Head of caudate nucleus (tissue), 42 donors: ENCODE measurements around the gene RNASEH2B.

Source experiments
- DNase-seq, 42 donors: peaks; one replicate each; pipeline versions ENCODE4 v3.0.0 to v3.0.0-alpha.2; 2020 to 2021; ENCODE audit warnings: mixed read lengths in 7 of 42
- intact Hi-C: fragments of 100-400 bp; cut with DNase I; formaldehyde crosslinking; loops from one replicate; pipeline ENCODE4 v1.15.0; 2022

The RNASEH2B gene, protein sequence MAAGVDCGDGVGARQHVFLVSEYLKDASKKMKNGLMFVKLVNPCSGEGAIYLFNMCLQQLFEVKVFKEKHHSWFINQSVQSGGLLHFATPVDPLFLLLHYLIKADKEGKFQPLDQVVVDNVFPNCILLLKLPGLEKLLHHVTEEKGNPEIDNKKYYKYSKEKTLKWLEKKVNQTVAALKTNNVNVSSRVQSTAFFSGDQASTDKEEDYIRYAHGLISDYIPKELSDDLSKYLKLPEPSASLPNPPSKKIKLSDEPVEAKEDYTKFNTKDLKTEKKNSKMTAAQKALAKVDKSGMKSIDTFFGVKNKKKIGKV

DNA sequence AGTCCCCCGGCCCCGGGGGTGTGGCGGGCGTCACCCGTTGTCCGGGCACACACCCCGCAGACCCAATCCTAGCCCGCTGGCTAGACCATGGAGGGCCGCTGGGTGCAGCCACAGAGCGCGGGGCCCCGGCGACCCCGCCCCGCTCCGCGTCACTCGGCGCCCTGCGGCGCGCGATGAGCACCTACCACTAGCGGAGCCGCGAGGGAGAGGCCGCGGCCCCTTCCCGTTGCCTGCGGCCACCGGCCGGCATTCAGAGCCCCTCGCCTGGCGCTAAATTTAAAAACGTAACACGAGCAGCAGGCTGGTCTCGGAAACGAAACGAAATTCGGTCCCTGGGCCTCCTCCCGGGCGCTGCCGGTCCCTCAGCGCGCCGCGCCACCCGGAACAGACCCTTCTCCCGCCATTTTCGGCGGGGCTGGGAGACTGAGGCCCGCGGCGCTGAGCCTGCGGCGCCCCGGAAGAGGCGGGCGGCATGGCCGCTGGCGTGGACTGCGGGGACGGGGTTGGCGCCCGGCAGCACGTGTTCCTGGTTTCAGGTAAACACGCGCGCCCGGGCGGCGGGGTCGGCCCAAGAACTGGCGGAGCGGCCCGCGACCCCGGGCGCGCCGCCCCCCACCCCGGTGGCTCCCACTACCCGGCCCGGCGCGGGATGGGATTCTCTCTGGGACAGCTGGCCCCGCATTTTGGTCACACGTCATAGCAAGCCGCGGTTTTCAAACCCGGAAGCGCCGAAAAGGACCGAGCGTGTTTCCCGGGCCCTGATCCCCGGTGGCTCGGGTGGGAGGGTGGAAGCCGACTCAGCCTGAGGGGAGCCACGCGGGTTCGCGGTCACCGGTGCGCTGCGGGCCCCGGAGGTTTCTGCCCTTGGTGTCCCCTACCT, at the start of gene RNASEH2B:
Gene RNASEH2B, plus strand, starts transcription at position 187 of the 880 bp plus-strand sequence. Its CDS starts 286 bp downstream, at position 473.
- peak; percentile 27 to 80 (median 66) for DNase-seq
- intact Hi-C loops: loop anchor here (5.0 to 10.0 kb wide), 3 partner anchors 828 to 1118 kb away; partner anchors contain the start of gene KPNA3

DNA sequence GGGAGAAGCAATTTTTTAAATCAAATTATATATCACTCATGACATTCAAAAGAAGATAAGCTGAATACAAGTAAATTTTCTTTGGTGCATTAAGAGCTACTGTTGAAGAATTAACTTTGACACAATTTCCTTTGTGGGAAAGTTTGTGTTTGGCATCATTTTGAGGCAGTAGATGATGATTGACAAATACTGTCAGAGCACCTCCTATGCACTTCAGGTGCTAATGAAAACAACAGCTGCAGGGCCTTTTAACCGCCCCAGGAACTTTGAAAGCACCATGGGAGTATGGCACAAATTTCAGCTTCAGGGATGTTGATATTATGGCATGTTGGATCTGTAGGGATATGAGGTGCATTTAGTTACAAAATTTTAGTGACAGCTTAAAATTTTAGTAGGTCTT, 45.1 kb upstream of the RNASEH2B start:
- intact Hi-C loops: no loop called here
- no peak for DNase-seq

DNA sequence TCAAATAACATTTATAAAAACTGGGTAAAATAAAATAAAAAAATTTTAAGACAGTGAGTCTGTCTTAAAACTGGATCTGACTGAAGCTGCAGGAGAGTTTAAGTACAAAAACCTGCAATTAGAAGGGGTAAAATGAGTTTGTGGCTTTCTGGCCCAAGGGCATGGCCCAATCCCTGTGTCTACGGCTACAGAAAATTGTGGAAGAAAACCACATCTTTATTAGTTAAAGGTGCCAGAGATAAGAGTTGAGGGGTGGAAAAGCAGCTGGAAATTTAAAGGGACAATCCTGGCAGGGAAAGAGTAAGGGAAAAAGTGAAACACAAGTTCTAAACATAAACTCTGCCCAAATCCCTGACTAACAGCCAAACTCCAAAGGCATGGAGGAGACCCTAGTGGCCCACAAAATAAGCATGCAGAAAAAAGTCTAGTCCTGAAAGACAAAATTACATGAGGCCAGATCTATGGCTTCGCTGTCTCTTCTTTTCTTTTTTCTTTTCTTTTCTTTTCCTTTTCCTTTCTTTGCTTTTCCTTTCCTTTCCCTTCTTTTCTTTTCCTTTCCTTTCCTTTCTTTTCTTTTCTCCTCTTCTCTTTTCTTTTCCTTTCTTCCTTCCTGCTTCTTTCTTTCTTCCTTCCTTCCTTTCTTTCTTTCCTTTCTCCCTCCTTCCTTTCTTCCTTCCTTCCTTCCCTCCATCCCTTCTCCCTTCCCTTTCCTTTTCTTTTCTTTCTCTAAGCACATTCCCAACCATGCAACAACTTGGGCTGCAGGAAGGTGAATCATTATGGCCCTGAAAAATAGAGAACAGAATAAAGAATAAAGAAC, 42.6 kb upstream of the RNASEH2B start:
- intact Hi-C loops: no loop called here
- DNase-seq: no peak

DNA sequence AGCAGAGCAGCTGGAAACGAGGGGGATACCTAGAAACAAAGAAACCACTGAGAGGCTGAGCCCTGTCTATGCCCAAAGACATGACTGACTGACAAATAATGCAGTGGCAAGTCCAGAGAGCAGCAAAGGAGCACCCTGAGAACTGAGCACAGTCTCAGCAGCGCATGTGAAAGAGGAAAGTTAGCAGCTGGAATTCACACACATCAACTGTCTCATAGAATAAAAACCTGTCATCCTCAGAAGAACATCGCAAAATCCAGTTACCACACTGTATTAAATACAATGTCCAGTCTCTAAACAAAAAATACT, 42.0 kb upstream of the RNASEH2B start:
- intact Hi-C loops: no loop called here
- no peak for DNase-seq

DNA sequence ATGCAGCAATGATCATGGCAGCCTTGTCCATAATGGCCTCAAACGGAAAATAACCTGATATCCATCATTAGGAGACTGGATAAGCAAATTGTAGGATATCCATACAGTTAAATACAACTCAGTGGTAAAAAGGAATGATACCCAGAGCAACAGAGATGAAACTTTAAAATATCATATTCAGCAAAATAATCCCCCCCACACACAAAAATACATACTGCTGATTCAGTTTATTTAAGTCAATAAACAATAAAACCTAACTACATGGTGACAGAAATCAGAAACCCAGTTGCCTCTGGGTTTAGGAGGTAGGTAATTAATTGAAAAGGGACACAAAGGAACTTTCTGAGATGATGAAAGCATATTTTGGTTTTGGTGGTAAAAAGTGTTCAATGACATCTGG, 38.2 kb upstream of the RNASEH2B start:
- no peak for DNase-seq
- intact Hi-C loops: no loop called here

DNA sequence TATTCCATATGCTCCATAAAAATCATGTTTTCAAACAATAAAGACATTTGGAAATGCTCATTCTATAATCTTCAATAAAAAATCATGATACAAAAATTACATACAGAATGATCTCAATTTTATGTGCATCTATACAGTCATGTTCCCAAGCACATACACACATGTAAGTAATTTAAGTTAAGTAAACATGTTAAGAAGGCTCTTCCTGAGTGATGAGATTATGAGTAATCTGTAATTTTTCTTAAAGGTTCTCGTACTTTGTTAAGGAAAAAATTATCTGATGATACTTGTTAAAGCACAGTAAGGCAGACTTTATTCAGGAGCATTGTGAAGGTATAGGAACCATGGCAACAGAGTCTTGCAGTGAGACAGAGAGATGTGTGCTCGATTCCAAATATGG, 36.1 kb upstream of the RNASEH2B start:
- DNase-seq: no peak
- intact Hi-C loops: no loop called here

DNA sequence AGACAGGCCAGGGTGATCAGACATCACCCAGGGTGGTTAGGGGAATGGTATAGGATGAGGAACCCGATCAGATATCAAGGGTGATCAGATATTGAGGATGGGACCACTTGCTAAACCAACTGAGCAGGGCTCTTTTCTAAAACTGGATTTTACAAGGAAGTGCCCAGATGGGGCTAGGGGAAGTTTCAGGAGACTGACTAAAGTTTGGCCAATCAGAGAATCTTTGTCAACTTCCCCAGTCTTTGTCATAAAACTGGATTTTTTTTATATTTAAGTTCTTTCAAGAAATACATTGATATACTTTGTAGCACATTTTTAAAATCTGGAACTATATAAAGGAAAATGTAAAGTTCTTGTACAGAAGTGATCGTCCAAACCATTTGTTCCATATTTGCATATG, 35.6 kb upstream of the RNASEH2B start:
- intact Hi-C loops: no loop called here
- DNase-seq: no peak

DNA sequence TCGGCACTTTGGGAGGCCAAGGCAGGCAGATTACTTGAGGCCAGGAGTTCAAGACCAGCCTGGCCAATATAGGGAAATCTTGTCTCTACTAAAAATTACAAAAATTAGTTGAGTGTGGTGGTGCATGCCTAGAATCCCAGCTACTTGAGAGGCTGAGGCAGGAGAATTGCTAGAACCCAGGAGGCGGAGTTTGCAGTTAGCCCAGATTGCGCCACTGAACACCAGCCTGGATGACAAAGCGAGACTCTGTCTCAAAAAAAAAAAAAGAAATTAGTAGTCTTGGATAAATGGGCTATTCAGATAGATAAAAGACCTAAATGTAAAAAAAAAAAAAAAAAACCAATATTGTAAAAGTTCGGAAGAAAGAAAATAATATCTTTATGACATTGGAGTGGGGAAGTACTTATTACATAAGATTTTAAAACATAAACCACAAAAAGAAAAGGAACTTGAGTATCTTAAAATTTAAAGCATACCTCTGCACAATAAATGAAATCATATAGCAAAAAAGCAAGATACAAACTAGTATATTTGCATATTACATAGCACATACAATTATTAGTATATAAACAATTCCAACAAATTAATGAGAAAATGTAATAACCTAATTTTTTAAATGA, 26.7 kb upstream of the RNASEH2B start:
- DNase-seq: no peak
- intact Hi-C loops: no loop called here

DNA sequence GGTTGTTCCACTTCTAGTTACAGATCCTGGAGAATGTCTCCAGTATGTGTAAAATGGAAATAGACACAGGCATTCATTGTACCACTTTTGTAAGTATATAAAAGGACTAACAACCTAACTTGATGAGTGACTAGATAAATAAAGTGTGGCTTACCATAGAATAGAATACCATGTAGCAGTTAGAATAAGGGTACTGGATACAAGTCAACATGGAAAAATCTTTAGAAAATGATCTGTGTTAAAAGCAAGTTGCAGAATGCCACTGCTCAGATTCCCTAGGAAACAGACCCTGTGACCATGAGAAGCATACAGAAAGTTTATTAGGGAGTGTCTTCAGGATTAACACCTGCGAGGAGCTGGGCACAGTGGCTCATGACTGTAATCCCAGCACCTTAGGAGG, 25.9 kb upstream of the RNASEH2B start:
- DNase-seq: no peak
- intact Hi-C loops: no loop called here

DNA sequence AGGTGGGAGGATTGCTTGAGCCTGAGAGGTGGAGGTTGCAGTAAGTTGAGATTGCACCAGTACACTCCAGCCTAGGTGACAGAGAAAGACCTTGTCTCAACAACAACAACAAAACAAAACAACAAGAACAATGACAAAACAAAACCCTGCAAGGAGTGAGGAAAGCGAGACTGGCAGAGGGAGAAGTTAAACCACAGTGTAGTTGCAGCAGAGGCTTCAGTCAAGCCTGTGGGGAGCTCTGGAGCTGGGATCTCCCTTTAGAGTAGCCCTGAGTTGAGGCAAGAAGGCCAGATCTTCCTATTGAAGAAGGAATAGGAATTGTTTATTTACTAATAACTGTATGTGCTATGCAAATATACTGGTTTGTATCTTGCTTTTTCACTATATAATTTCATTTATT, 25.3 kb upstream of the RNASEH2B start:
- intact Hi-C loops: no loop called here
- no peak for DNase-seq

DNA sequence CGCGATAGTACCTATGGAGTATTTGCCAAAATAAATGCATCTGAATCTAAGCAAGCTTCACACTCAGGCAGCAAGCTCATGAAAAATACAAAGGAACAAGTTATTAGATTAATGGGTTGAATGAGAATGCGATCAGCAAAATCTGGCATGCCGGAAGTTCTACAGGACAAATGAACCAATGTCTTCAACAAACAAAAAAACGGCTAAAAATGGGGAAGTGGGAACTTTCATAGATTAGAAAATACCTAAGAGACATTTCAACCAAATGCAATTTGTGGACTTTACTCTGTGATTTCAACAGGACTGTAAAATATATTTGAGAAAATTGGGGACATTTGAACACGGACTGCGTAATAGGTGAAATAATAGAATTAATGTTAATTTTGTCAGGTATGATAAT, 22.4 kb upstream of the RNASEH2B start:
- DNase-seq: no peak
- intact Hi-C loops: no loop called here

DNA sequence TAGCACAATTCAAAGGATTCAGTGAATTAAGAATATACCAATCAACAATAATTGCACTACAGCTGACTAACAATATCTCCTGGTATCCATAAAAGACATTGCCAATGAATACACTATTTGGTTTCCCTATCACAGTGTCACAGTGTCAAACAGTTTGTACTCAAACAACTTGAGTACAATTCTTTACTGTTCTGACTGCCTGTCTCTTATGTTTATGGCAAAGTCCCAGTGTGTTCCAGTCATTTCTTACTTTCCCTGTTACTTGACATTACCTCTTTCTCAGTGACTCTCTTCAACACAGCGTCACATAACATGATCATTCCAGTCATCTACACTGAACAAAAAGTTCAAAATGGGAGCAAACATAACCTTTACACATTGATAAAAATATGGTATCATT, 21.2 kb upstream of the RNASEH2B start:
- no peak for DNase-seq
- intact Hi-C loops: no loop called here

DNA sequence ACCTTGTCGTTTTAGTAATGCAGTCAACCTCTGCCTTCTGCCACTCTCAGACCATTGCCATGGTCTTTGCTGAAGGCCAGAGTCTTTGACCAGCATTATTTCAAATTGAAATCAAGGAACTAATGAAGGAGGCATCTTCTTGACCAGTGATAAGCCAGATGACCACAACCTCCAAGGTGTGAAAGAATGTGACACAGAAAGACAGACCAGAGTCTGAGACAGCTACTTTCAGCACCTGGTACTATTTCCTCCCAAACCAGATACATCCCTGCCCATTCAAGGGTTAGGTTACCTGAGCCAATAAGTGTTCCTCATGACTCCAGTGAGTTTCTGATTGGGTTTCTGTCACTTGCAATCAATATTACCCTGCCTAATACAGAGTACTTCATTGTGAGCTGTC, 20.3 kb upstream of the RNASEH2B start:
- no peak for DNase-seq
- intact Hi-C loops: no loop called here

DNA sequence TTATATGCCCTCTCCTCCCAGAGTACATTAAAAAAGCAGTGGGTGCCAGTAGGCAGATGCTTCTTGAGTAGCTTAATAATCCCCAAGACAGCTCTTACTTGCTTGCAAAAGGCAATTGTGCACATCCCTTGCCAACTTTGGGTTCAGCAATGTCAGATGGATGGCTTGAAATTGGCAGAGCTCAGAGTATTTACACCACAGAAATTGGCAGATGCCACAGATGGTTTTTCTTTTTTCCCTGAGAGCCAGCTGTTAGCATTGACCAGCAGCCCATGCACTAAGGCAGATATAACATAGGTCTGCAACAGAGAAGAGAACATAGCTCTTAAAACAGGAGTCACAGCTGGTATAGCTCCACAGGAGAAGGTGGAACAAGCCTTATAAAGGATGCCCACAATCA, 18.4 kb upstream of the RNASEH2B start:
- intact Hi-C loops: no loop called here

DNA sequence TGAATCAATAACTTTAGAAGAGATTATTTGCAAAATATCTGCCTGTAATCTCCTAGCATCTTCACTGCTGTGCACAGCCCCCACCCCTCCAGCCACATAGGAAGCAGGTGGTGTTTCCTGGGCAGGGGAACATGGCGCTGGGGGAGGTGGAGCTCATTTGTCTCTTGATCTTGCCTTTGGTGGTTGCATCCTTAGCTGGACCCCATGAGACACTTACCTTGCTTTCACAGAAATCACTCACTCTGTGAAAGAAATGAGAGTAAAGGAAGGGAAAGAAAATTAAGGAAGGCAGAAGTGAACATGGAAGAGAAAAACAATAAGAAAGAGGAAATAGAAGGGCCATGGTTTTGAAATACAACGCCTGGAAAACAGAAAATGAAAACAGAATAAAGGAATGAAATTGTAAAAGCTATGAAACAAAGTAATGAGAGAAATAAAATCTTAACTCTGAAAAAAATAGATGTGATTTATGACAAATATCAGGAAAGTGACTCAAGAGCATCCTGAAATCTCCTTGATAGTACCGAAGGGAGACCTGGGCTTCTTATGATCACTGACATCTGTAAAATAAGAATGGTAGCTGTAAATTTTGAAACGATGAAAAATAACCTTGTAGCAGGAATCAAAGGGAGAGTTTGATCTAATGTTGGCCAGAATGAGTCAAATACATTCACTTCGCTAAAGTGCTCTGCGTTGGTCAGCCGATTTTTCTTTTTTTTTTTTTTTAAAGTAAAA, 17.2 kb upstream of the RNASEH2B start:
- intact Hi-C loops: no loop called here

More for the DNA sequence above, 18.4 kb upstream of the RNASEH2B start:
- DNase-seq: no peak

DNA sequence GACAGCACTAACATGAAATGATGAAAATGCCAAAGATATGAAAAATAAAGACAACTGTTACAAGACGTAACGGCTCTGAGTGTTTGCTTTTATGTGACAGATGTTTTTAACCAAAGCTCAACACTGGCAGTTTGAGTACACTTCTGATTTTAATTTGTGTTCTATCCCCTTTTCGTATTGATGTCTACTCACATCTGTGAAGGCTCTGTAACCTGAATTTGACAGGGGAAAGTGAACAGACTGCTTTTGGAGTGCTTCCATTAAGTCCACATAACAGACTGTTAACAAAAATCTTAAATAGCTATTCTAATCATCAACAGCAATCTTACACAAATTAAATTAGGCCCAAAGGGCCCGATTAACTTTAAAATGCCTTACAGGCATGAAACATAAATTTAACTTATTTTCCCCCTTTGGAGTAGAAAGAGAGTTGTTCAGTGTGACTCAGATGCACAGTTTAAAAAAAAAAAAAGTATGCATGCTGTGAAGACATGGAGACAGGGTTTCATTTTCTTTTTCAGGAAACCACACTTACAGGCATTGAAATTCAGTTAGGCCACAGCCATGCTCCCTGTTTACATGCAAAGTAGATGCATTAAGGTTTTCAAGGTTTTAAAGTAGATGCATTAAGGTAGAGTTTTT, 16.3 kb upstream of the RNASEH2B start:
- no peak for DNase-seq
- intact Hi-C loops: no loop called here

More for the DNA sequence above, 17.2 kb upstream of the RNASEH2B start:
- no peak for DNase-seq

DNA sequence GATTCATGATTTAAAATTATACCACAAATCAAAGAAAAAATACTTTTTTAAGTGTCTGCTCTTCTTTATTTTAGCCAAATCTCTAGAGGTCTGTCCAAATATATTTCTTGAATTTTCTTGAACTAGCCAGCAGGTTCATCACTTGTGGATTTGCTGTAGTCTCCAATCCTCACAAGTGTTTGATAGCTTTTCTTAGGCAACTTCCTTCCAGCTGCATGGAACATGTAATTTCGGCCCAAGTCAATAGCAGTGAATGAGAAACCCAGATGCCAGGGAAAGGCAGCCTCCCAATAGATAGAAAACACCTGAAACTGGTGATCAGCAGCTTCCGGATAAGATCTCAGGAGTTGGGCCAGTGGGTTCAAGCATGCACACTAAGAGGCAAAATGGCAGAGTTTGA, 15.6 kb upstream of the RNASEH2B start:
- DNase-seq: no peak
- intact Hi-C loops: no loop called here

DNA sequence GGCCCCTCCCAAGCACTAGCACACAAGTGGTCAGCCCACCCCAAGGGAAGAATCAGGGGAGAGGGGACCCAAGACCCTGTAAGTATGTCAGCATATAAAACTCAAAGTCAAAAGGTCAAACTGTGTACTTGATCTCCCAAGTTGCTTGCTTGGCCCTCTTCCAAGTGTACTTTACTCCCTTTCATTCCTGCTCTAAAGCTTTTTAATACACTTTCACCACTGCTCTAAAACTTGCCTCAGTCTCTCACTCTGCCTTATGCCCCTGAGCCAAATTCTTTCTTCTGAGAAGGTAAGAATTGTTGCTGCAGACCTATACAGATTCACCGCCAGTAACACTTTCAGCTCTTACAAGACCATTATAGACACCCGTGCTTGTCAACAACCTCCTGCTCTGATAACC, 15.1 kb upstream of the RNASEH2B start:
- intact Hi-C loops: no loop called here

More for the DNA sequence above, 15.1 kb upstream of the RNASEH2B start:
- DNase-seq: no peak
